ENCODE results near the gene APOF. TPM values are rescaled to one million over a fixed set of nuclear protein-coding genes. Genes with fewer than 3 reads are reported as not detected.

APOF gene
- total and polyA plus RNA-seq, 2 of the 8 experiments (the other 6 are each of a cell fraction or from before 2014, with no cell fraction given), result not detected

- TF ChIP-seq, protein P1, sequence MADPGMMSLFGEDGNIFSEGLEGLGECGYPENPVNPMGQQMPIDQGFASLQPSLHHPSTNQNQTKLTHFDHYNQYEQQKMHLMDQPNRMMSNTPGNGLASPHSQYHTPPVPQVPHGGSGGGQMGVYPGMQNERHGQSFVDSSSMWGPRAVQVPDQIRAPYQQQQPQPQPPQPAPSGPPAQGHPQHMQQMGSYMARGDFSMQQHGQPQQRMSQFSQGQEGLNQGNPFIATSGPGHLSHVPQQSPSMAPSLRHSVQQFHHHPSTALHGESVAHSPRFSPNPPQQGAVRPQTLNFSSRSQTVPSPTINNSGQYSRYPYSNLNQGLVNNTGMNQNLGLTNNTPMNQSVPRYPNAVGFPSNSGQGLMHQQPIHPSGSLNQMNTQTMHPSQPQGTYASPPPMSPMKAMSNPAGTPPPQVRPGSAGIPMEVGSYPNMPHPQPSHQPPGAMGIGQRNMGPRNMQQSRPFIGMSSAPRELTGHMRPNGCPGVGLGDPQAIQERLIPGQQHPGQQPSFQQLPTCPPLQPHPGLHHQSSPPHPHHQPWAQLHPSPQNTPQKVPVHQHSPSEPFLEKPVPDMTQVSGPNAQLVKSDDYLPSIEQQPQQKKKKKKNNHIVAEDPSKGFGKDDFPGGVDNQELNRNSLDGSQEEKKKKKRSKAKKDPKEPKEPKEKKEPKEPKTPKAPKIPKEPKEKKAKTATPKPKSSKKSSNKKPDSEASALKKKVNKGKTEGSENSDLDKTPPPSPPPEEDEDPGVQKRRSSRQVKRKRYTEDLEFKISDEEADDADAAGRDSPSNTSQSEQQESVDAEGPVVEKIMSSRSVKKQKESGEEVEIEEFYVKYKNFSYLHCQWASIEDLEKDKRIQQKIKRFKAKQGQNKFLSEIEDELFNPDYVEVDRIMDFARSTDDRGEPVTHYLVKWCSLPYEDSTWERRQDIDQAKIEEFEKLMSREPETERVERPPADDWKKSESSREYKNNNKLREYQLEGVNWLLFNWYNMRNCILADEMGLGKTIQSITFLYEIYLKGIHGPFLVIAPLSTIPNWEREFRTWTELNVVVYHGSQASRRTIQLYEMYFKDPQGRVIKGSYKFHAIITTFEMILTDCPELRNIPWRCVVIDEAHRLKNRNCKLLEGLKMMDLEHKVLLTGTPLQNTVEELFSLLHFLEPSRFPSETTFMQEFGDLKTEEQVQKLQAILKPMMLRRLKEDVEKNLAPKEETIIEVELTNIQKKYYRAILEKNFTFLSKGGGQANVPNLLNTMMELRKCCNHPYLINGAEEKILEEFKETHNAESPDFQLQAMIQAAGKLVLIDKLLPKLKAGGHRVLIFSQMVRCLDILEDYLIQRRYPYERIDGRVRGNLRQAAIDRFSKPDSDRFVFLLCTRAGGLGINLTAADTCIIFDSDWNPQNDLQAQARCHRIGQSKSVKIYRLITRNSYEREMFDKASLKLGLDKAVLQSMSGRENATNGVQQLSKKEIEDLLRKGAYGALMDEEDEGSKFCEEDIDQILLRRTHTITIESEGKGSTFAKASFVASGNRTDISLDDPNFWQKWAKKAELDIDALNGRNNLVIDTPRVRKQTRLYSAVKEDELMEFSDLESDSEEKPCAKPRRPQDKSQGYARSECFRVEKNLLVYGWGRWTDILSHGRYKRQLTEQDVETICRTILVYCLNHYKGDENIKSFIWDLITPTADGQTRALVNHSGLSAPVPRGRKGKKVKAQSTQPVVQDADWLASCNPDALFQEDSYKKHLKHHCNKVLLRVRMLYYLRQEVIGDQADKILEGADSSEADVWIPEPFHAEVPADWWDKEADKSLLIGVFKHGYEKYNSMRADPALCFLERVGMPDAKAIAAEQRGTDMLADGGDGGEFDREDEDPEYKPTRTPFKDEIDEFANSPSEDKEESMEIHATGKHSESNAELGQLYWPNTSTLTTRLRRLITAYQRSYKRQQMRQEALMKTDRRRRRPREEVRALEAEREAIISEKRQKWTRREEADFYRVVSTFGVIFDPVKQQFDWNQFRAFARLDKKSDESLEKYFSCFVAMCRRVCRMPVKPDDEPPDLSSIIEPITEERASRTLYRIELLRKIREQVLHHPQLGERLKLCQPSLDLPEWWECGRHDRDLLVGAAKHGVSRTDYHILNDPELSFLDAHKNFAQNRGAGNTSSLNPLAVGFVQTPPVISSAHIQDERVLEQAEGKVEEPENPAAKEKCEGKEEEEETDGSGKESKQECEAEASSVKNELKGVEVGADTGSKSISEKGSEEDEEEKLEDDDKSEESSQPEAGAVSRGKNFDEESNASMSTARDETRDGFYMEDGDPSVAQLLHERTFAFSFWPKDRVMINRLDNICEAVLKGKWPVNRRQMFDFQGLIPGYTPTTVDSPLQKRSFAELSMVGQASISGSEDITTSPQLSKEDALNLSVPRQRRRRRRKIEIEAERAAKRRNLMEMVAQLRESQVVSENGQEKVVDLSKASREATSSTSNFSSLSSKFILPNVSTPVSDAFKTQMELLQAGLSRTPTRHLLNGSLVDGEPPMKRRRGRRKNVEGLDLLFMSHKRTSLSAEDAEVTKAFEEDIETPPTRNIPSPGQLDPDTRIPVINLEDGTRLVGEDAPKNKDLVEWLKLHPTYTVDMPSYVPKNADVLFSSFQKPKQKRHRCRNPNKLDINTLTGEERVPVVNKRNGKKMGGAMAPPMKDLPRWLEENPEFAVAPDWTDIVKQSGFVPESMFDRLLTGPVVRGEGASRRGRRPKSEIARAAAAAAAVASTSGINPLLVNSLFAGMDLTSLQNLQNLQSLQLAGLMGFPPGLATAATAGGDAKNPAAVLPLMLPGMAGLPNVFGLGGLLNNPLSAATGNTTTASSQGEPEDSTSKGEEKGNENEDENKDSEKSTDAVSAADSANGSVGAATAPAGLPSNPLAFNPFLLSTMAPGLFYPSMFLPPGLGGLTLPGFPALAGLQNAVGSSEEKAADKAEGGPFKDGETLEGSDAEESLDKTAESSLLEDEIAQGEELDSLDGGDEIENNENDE (IDR thresholded peaks at IDR 0.05; ENCODE audit: insufficient replicate concordance, low read length), result no peak
- TF ChIP-seq CTBP2 (IDR thresholded peaks at IDR 0.05; ENCODE audit: borderline replicate concordance, insufficient read depth, insufficient read length, low read length) (no peak), EGR1 (IDR thresholded peaks at IDR 0.05; ENCODE audit: borderline replicate concordance, low read depth, low read length) (no peak), FOSL1 (IDR thresholded peaks at IDR 0.05; ENCODE audit: insufficient read depth, low read depth, low read length) (no peak), TBP (IDR thresholded peaks at IDR 0.05; ENCODE audit: low read depth, low read length) (no peak), RNF2 (IDR thresholded peaks at IDR 0.05; ENCODE audit: borderline replicate concordance, low read depth, low read length, missing control alignments, poor library complexity, severe bottlenecking) (no peak), SRF (IDR thresholded peaks at IDR 0.05; ENCODE audit: low read depth, low read length) (no peak), MAX (IDR thresholded peaks at IDR 0.05) (no peak)
These were observed 28.2 kb downstream of the APOF start (continued) for GRCh38 chr12:56334490-56334793.
